Ovary (tissue), 3 donors: ENCODE results near the gene HOXD11.

Source experiments
- POLR2A ChIP-seq: fragments of 450-650 bp; IDR thresholded peaks from one replicate; pipeline ENCODE4 v1.6.1; 2017; ENCODE audit warnings: antibody characterized with exemption, mild to moderate bottlenecking, moderate library complexity
- TF ChIP-seq, protein P1 (sequence below), 3 donors: fragments of 450-650 bp in 2 of 3; fragments of 200-600 bp in 1 of 3; IDR thresholded peaks; one replicate each; pipeline versions ENCODE4 v1.5.1 to v1.8.0; 2016 to 2022; ENCODE audit warnings: antibody characterized with exemption in 3 of 3, mild to moderate bottlenecking in 1 of 3
- donor health status: DM: no; HTN: no; CAD: no.

DNA sequence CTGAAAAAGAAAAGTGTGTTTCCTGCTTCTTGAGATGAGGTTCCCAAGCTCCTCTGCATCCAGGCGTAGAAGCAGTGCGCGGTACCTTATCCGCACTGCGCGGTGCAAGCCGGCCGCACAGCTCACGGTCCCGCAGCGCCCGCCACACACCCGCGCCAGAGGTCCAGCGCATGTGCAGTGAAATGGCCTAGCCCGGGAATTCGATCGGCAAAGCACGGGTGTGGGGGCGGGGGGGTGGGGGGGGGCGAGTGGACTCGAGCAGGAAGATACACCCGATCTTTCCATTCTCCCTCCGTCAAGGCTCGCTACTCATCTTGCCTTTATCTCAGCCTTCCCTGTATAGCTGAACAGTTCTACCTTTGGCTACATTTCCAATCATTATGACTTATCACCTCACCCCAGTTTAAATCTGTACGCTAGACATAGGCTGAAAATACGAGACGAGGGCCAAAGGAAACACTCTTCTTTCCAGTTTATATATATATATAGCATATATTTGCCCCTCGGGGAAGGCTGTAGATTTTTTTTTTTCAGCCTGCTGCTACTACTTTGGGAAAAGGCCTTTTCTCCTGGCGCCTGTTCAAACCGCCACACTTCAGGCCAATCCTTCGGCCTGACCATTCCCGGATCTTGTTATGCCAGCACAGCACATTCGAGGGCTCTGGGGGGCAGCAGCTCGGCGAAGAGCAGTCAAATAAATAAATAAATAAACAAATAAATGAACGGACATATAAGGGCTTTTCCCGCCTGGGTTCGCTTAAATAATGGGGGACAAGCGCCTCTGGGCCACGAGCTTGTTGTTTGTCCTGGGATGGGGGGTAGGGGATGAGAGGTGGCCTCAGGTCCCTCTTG, 32.8 kb downstream of the HOXD11 start:
- TF ChIP-seq, protein P1, sequence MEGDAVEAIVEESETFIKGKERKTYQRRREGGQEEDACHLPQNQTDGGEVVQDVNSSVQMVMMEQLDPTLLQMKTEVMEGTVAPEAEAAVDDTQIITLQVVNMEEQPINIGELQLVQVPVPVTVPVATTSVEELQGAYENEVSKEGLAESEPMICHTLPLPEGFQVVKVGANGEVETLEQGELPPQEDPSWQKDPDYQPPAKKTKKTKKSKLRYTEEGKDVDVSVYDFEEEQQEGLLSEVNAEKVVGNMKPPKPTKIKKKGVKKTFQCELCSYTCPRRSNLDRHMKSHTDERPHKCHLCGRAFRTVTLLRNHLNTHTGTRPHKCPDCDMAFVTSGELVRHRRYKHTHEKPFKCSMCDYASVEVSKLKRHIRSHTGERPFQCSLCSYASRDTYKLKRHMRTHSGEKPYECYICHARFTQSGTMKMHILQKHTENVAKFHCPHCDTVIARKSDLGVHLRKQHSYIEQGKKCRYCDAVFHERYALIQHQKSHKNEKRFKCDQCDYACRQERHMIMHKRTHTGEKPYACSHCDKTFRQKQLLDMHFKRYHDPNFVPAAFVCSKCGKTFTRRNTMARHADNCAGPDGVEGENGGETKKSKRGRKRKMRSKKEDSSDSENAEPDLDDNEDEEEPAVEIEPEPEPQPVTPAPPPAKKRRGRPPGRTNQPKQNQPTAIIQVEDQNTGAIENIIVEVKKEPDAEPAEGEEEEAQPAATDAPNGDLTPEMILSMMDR (IDR thresholded peaks at IDR 0.05): no peak
- TF ChIP-seq POLR2A: peak; percentile 42
